NCI-H226 (cell line): Measurements from ENCODE around the gene CDR2L.
"Not testable (repeated sequence)": the region's sequence is repeated elsewhere in the genome, so short reads cannot be mapped to it uniquely, and the experiment has no call there.

Experiments
- DNase-seq: peaks from one replicate; pipeline ENCODE4 v3.0.0-alpha.2; 2015

CDR2L gene

DNA sequence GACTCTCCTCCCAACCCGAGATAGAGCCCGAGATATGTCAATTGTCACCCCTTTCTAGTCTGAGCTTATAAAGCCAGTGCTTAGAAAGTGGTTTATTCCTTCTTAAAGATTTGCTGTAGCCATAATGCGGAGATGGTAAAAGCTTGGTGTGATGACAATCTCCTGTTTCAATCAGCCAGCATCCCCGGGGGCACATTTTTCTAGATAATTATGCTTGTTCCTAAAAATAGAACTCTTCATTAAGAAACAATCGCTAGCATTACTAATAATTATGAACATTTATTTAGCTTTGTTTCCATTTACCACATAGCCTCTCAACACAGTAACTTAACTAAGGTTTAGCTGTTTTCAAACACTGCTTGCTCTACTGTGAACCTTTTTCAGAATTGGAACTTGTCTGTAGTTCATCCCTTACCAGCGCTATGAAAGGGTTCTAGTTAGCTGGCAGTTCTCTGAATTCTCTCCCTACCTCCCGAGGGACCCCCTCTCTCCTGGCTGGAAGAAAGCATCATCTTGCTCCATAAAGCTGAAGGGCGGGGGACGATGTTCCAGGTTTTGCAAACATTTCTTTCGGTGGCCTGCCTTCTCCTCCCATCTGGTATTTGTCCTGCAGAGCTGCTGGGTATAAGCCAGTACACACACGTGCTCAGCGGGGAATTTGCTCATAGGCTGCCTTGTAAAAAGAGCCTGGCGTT lies 24.1 kb downstream of the CDR2L start:
- DNase-seq = no peak

DNA sequence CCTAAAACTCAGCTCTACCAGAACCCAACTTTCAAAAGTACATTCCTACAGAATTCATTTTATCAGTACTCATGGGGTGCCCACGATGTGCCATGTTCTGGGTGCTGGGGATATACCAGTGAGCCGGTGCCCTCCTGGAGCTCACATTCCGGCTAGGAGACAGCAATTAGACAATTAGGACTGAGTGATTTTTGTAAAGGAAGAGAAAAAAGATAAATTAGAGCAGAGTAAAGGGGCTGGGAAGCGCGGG lies 24.6 kb downstream of the CDR2L start:
- DNase-seq = no peak

DNA sequence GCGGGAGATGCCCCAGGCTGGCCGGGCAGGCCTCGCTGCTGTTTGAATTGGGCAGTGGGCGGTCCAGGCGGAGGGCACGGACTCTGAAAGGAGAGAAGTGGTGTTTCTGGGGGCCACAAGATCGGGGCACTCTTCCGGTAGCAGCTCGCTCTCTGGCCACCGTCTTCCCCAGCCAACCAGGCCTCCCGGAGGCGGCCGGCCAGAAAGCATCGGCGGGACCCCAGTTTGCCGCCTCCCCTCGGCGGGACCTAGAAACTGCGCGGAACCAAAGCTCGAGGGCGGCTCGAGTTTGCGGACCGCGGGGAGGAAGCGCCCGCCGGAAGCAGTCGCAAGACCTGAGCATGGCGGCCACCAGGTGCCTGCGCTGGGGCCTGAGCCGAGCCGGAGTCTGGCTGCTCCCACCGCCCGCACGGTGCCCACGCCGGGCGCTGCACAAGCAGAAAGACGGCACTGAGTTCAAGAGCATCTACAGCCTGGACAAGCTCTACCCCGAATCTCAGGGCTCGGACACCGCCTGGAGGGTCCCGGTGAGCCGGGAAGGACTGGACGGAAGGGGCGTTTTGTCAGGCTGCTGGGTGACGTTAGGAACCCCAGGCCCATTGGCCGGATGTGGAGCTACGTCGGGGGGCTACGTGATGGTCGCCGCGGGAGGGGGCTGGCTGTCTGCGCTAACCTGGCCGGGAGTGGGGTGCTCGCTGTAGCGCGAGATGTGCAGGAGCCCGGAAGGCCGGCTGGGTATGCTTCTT lies 25.1 kb downstream of the CDR2L start, which contains the start of gene MRPL58:
Gene MRPL58 (plus strand): TSS at position 325 of the 746 bp plus-strand sequence. CDS start 17 bp downstream, at position 342.
- DNase-seq = peak; percentile 80

- no peak for DNase-seq
Observed at GRCh38 chr17:75013092-75013559, 25.7 kb downstream of the CDR2L start.

- DNase-seq = no peak
Observed at GRCh38 chr17:75019146-75019545, 31.7 kb downstream of the CDR2L start.

- no peak for DNase-seq
Observed at GRCh38 chr17:75019710-75020109, 32.3 kb downstream of the CDR2L start.

DNA sequence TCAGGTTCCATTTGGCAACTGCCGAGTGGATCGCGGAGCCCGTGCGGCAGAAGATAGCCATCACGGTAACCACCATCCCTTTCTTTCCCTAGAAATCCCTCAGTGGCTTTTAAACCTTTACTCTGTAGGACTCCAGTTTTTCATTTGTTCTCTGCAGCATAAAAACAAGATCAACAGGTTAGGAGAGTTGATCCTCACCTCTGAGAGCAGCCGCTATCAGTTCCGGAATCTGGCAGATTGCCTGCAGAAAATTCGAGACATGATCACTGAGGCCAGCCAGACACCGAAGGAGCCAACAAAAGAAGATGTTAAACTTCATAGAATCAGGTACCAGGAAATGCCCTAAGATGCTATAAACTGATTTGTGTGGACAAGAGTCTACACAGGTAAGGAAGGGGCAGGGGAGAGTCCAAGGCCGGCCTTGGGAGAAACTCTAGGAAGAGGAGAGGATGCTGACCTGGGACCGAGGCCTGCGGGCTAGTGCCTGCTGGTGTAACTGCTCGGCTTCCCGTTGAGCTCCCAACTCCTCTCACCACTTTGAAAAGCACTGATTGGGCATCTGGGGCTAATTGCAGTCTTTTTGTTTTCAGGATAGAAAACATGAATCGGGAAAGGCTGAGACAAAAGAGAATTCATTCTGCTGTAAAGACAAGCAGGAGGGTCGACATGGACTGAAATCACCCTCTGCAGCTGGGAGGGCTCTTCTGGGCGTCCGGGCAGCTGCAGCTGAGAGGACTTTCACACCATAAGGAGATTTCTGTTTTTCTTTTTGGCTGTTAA lies 33.1 kb downstream of the CDR2L start:
- DNase-seq = no peak

GRCh38 chr17:75024686-75025397 lies 37.4 kb downstream of the CDR2L start:
- DNase-seq = no peak

DNA sequence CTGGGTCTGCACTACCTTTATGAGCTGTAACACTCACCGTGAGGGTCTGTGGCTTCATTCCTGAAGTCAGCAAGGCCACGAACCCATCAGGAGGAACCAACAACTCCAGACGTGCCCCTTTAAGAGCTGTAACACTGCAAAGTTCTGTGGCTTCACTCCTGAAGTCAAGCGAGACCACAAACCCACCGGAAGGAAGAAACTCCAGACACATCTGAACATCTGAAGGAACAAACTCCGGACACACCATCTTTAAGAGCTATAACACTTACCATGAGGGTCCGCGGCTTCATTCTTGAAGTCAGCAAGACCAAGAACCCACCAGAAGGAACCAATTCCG lies 37.9 kb downstream of the CDR2L start:
- DNase-seq = not testable (repeated sequence)

GRCh38 chr17:75026650-75027049 lies 39.2 kb downstream of the CDR2L start:
- DNase-seq = not testable (repeated sequence)

DNA sequence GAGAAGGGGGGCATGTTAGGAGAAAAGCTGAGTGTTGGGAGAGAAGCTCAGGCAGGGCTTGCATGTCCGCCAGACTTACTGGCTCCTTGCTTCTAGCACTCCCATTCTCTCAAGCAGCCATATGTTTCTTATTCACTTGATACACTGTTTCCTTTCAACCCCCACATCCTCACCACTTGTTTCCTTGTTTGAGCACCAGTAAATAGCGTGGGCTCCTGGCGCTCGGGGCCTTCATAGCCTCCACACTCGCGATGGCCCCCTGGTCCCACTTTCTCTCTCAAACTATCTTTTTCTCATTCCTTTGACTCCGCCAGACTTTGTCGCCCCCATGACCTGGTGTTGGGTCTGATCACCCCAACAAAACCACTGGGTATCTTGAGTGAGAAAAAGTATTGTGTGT lies 42.7 kb downstream of the CDR2L start:
- no peak for DNase-seq

DNA sequence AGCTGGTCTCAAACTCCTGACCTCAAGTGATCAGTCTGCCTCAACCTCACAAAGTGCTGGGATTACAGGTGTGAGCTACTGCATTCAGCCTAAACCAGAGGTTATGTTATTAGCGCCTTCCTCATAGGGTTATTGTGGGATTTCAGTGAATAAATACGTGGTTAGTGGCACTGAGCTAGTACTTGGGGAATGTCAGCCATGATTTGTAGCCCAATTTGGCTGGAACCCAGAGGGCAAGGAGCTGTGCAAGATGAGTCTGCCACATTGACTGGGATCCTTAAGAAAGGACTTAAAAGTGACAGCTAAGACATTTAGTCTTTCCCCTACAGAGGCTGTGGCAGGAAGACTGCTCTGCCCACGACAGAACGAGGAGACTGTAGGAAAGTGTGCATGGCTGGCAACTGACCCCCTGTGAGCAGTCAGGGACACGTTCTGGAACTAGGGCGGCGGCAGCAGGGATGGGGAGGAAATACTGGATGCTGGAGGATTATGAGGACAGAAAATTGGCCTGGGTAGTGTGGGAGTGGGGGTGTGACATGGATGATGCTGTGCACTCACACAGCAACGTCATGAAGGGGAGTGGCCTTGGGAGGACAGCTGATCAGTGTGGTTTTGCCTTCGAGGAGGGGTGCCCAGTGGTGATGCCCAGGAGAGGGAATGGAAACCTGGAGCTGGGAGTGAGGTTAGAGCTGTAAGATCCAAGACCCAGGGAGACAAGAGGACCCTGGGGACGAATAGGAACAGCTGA lies 44.7 kb downstream of the CDR2L start:
- peak; percentile 47 for DNase-seq

- no peak for DNase-seq
Observed at GRCh38 chr17:75032720-75033280, 45.4 kb downstream of the CDR2L start.

DNA sequence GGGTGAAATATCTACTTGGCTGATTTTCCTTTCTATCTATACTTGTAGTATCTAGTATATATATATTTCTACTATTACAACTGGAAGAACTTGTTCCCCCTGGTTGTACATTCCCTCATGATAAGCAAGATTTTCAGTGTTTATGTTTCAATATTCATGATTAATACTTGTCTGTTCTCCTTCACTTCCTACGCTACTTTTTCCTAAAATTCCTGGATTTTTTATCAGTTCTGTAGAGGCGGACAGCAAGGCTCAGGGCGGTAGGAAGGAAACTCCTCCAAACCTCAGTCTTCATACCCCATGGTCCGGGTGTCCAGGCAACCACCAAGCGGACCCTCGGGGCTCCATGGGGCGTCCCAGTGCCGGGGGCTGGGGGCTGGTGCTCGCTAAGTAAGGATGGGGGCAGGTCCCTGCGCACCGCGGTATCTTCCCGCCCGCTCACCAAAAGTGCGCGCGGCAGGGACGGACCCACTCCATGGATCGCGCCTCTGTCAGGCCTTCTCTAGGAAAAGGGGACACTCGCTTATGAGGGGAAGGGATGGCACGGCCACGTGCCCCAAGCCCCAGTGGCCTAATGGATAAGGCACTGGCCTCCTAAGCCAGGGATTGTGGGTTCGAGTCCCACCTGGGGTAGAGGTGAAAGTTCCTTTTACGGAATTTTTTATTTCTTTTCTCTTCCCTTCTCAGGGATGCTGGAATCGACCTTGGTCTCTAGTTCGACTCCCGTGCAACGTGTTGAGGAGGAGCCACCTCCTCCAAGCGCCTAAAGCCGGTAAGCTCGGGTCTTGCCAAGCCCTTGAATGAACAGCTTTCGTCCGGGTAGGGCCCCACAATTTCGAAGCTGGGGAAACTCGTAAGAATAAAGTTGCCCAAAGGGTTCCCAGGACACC lies 46.2 kb downstream of the CDR2L start:
- peak; percentile 90 for DNase-seq

DNA sequence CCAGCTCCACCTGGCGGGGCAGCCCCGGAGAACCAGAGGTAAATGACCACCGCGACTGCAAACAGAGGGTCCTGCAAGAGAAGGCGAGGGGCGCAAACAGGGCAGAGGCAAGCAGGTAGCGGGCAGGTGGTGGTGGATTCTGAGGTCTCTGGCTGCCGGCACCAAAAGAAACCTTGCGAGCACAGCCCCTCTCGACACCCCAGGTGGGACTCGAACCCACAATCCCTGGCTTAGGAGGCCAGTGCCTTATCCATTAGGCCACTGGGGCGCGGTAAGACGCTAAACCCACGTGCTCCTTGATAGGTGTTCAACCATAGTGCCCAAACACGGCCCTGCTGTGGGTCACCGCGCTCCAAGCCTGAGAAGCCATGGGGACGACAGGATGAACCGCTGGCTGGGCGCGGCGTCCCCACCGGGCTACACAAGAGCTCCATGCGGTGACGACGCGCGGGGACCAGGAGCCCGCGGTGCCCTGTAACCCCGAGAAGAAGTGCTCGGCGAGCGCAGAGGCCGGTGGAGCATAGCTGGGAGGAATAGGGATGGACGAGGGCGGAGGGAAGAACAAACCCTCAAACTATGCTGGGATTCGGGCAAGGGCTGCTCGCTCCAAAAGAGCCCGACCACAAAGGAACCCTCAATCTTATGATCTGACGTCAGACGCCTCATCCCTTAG lies 46.9 kb downstream of the CDR2L start:
- DNase-seq = peak; percentile 86

DNA sequence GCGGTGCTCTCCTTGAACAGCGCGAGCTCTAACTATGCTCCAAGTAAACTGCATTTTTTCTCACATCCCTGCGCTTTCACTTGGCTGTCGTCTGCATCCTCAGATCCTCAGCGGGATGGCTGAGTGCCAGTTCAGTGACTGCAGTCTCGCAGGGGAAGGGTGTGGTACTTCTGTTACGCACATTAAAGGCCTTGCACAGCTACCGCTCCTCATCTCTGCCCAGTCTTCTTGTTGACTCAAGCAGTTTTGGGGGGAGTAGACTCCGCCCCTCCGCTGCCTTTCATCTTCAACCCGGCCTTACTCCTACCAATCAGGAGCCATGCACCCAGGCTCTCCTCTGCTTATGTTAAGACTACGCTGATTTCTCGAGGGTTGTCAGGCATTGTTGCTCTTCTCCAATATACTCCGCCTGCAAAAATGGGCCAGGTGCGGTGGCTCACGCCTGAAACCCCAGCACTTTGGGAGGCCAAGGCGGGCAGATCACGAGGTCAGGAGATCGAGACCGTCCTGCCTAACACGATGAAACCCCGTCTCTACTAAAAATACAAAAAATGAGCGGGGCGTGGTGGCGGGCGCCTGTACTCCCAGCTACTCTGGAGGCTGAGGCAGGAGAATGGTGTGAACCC lies 49.3 kb downstream of the CDR2L start:
- peak; percentile 9 for DNase-seq

GRCh38 chr17:75039238-75039637 lies 51.8 kb downstream of the CDR2L start:
- no peak for DNase-seq

DNA sequence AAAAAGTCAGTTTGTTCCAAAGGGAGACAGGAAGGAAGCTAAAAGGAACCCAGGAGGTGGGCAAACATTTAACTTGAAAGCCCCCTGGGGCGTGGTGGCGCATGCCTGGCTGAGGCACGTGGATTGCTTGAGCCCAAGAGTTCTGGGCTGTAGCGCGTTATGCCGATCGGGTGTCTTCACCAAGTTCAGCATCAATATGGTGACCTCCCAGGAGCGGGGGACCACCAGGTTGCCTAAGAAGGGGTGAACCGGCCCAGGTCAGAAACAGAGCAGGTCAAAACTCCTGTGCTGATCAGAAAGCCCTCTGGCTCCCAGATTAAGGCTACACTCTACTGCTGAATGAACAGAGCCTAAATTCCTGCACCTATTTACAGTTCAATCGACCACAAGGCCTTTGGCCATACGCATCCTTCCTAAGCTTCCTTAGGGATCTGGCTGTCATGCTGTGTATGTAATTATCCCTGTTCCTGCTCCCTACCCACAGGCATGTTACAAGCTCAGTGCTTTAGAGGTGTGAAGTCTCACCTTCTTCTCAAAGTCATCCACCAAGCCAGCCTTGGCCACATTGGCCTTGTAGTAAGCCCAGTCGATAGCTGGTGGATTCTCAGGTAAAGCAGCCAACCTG lies 54.3 kb downstream of the CDR2L start:
- DNase-seq = no peak

DNA sequence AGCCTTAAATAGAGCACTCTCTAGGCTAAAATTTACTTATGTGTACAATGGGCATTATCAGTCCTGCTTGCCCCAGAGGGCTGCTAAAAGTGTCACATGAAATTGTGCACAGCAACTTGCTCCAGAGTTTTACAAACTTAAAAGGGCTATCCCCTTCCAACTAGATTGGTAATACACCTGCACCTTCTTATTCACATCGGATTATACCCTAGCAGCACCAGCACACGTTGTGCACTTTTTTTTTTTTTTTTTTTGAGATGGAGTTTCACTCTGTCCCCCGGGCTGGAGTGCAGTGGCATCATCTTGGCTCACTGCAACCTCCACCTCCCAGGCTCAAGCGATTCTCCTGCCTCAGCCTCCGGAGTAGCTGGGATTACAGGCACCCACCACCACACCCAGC lies 56.4 kb downstream of the CDR2L start:
- not testable (repeated sequence) for DNase-seq

- no peak for DNase-seq
Observed at GRCh38 chr17:75044716-75045115, 57.3 kb downstream of the CDR2L start.
